Spleen (tissue), 7 donors: ENCODE results near the gene PLA2G4E.

Experiments
- CTCF ChIP-seq, 11 experiments: fragments of 200-600 bp in 7 of 11; fragments of 450-650 bp in 4 of 11; sonication (generic) in 4 of 11; IDR thresholded peaks in 8 of 11; conservative IDR thresholded peaks in 3 of 11; 1 replicate in 7 of 11; 2 replicates in 4 of 11; pipeline versions ENCODE4 v1.4.0 to v1.8.0; 2016 to 2021; ENCODE audit warnings: antibody characterized with exemption in 11 of 11, inconsistent platforms in 4 of 11, mild to moderate bottlenecking in 1 of 11
- POLR2AphosphoS5 ChIP-seq, 3 donors: sonication (generic); formaldehyde crosslinking; IDR thresholded peaks; one replicate each; pipeline ENCODE4 v1.5.1; 2017; ENCODE audit warnings: antibody characterized with exemption in 3 of 3
- donor health status: DM: no; HTN: no; CAD: no; lungs with moderate emphysema.
- donor health status: DM: no; HTN: no; CAD: no.
- donor health status: DM: no; HTN: no; CAD: no.

GRCh38 chr15:41988896-41989572 lies 31.8 kb downstream of the PLA2G4E start:
- TF ChIP-seq CTCF (IDR thresholded peaks at IDR 0.05 in 8 of 11, conservative IDR thresholded peaks at IDR 0.05 in 3 of 11) (no peak), POLR2AphosphoS5 (IDR thresholded peaks at IDR 0.05) (no peak)
